HepG2 (cell line): ENCODE results near the gene STX1B. TPM values are rescaled to one million over a fixed set of nuclear protein-coding genes. Genes with fewer than 3 reads are reported as not detected.

ENCODE experiments used
- HNRNPK ChIP-seq: fragments of 200-400 bp; formaldehyde crosslinking; IDR thresholded peaks from 2 replicates; pipeline ENCODE4 v1.6.1; 2018; ENCODE audit warnings: low read length, low read depth, moderate library complexity, mild to moderate bottlenecking; ENCODE audit not compliant: poor library complexity, severe bottlenecking
- MAZ ChIP-seq, 2 experiments: sonication (generic) in 1 of 2; formaldehyde crosslinking in 1 of 2; IDR thresholded peaks; 2 replicates each; pipeline versions ENCODE4 v1.5.0 to v1.6.1; 2012 to 2020; ENCODE audit warnings: low read depth in 2 of 2, mild to moderate bottlenecking in 2 of 2, borderline replicate concordance in 1 of 2, improper control_type of control experiment in 1 of 2, low read length in 1 of 2, missing genetic modification reagents in 1 of 2, moderate library complexity in 1 of 2
- MYPOP ChIP-seq: sonication (generic); formaldehyde crosslinking; IDR thresholded peaks from 2 replicates; pipeline ENCODE4 v1.8.1; 2023; ENCODE audit warnings: mild to moderate bottlenecking, moderate library complexity, missing genetic modification reagents
- NFATC3 ChIP-seq: sonication (generic); formaldehyde crosslinking; IDR thresholded peaks from 2 replicates; pipeline ENCODE4 v1.5.1; 2020; ENCODE audit warnings: mild to moderate bottlenecking, missing genetic modification reagents
- SIN3B ChIP-seq: fragments of 150-350 bp; IDR thresholded peaks from 2 replicates; pipeline ENCODE4 v1.6.1; 2014; ENCODE audit warnings: low read length
- YEATS4 ChIP-seq: sonication (generic); formaldehyde crosslinking; IDR thresholded peaks from 2 replicates; pipeline ENCODE4 v1.4.0; 2020; ENCODE audit warnings: missing genetic modification reagents, borderline replicate concordance
- ZBTB25 ChIP-seq: IDR thresholded peaks from 2 replicates; pipeline ENCODE4 v1.6.1; 2018; ENCODE audit warnings: missing genetic modification reagents
- ZBTB40 ChIP-seq, 2 experiments: fragments of 450-650 bp in 1 of 2; sonication (generic) in 1 of 2; formaldehyde crosslinking in 1 of 2; IDR thresholded peaks; 2 replicates each; pipeline versions ENCODE4 v1.6.1 to v1.8.0; 2016 to 2022; ENCODE audit warnings: antibody characterized with exemption in 1 of 2, mild to moderate bottlenecking in 1 of 2, missing genetic modification reagents in 1 of 2
- ZC3H13 ChIP-seq: sonication (generic); formaldehyde crosslinking; IDR thresholded peaks from 2 replicates; pipeline ENCODE4 v1.8.1; 2023; ENCODE audit warnings: mild to moderate bottlenecking, missing genetic modification reagents, moderate library complexity
- ZMYM2 ChIP-seq: sonication (generic); formaldehyde crosslinking; IDR thresholded peaks from 2 replicates; pipeline ENCODE4 v1.8.0; 2022; ENCODE audit warnings: mild to moderate bottlenecking, missing genetic modification reagents
- ZNF225 ChIP-seq: sonication (generic); formaldehyde crosslinking; IDR thresholded peaks from 2 replicates; pipeline ENCODE4 v1.4.0; 2020; ENCODE audit warnings: mild to moderate bottlenecking, missing genetic modification reagents
- ZNF556 ChIP-seq: sonication (generic); formaldehyde crosslinking; IDR thresholded peaks from 2 replicates; pipeline ENCODE4 v1.4.0; 2020; ENCODE audit warnings: mild to moderate bottlenecking, missing genetic modification reagents, borderline replicate concordance
- ZNF614 ChIP-seq: IDR thresholded peaks from 2 replicates; pipeline ENCODE4 v1.6.1; 2018; ENCODE audit warnings: missing biosample characterization, missing genetic modification reagents, inconsistent platforms, borderline replicate concordance
- ZNF747 ChIP-seq: sonication (generic); formaldehyde crosslinking; IDR thresholded peaks from 2 replicates; pipeline ENCODE4 v1.8.1; 2023; ENCODE audit warnings: missing genetic modification reagents, mild to moderate bottlenecking, borderline replicate concordance
- polyA plus RNA-seq, 8 experiments: library from polyadenylated mRNA; depleted of rRNA in 3 of 8; stranded (reverse) in 7 of 8; unstranded in 1 of 8; fragments of >200 nt; fragmentation: Illumina TruSeq in 4 of 8; extraction: Trizol in 4 of 8; gene quantifications; 2 replicates each; pipeline versions ENCODE4 v1.2.1 to v1.2.3, GENCODE V29; 2011 to 2016; ENCODE audit warnings: low read depth in 4 of 8, missing spikeins in 1 of 8, mixed read lengths in 1 of 8; ENCODE audit not compliant: insufficient read depth in 1 of 8
- total RNA-seq, 5 experiments: library from RNA; depleted of rRNA; stranded (reverse); fragments of >200 nt; fragmentation: Illumina TruSeq; extraction: Trizol; gene quantifications; 2 replicates each; pipeline ENCODE4 v1.2.3, GENCODE V29; 2016; ENCODE audit warnings: low read depth in 1 of 5

The STX1B gene
- total and polyA plus RNA-seq, 2 of the 13 experiments (the other 11 are each of a cell fraction or from before 2014, with no cell fraction given): 2.1 to 3.0 TPM

GRCh38 chr16:30984669-30985400, 25.6 kb downstream of the STX1B start, which contains the start of gene HSD3B7 (continued):
- TF ChIP-seq ZBTB25 (CRISPR knock-in tag) (peak; percentile 21; the same call in 1 of the 2 replicates), YEATS4 (no peak; the same call in 1 of the 2 replicates), SIN3B (0 out of 2 replicates have a peak, but pooled peaks have one; percentile 13), MAZ (IDR thresholded peaks at IDR 0.05; ENCODE audit: borderline replicate concordance, low read depth, low read length) (peak; percentile 97), MAZ (CRISPR knock-in tag; IDR thresholded peaks at IDR 0.05; ENCODE audit: low read depth) (peak; percentile 95; the same call in 1 of the 2 replicates), ZNF556 (no peak), ZNF614 (CRISPR knock-in tag) (peak; percentile 56; the same call in 1 of the 2 replicates), MYPOP (CRISPR knock-in tag) (no peak), ZNF225 (CRISPR knock-in tag) (peak; percentile 50; the same call in 1 of the 2 replicates), ZNF747 (peak; percentile 86), ZBTB40 (IDR thresholded peaks at IDR 0.05) (no peak), ZBTB40 (CRISPR knock-in tag; IDR thresholded peaks at IDR 0.05) (no peak), ZMYM2 (peak; percentile 60; the same call in 1 of the 2 replicates), ZC3H13 (CRISPR knock-in tag) (peak; percentile 9; the same call in 1 of the 2 replicates), HNRNPK (peak; percentile 93), NFATC3 (CRISPR knock-in tag) (0 out of 2 replicates have a peak, but pooled peaks have one; percentile 21)
